GM12864 (cell line): Measurements from ENCODE around the gene OTX2.

Source experiments
- DNase-seq: peaks from one replicate; pipeline ENCODE4 v3.0.0-alpha.2; 2011; ENCODE audit warnings: low read depth
- H3K4me3 ChIP-seq: 2 replicates; pipeline ENCODE4 v1.5.1; 2011; ENCODE audit warnings: mild to moderate bottlenecking, low read depth, low read length, control low read depth
- TF ChIP-seq, protein P1 (sequence below): IDR thresholded peaks from 2 replicates; pipeline ENCODE4 v1.5.1; 2011; ENCODE audit warnings: low read depth, mild to moderate bottlenecking, moderate library complexity, low read length, control low read depth, inconsistent platforms; ENCODE audit errors: missing control alignments

The OTX2 gene

DNA sequence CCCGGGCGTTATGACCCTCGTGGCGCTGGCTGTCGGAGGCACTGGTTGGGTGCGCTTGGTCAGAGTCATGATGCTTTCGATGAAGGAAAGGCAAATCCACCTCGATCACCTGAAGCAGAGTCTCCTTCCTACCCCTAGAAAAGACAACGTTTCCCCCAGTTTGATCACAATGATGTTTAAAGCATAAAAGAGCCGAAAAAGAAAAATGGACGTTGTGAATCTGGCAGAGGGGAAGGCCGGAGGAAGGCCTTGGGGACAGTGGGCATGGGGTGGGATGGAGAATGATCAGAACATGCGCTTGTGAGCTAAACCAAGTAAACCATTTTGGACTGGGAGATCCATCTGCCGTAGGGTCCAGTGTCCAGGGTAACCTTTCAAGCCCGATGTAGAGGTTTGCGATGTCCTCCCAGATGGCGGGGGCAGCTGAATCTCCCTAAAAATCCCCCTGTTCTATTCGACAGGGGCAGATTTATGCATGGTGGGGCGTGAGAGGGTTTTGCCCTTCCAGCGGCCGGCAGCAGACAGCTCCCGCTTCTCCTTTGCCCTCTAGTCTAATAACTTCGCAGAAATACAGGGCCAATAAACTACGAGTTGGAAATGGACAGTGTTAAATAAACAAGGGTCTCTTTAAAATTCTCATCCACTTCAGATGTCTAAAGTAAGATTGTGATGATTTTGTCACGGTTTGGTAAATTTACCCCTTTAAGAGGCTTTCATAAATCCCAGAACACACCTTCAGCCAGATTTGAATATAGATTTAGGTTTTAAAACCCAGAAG is 2.3 kb upstream of the OTX2 start:
- H3K4me3 ChIP-seq, result no peak overlapping the region
- TF ChIP-seq, protein P1, sequence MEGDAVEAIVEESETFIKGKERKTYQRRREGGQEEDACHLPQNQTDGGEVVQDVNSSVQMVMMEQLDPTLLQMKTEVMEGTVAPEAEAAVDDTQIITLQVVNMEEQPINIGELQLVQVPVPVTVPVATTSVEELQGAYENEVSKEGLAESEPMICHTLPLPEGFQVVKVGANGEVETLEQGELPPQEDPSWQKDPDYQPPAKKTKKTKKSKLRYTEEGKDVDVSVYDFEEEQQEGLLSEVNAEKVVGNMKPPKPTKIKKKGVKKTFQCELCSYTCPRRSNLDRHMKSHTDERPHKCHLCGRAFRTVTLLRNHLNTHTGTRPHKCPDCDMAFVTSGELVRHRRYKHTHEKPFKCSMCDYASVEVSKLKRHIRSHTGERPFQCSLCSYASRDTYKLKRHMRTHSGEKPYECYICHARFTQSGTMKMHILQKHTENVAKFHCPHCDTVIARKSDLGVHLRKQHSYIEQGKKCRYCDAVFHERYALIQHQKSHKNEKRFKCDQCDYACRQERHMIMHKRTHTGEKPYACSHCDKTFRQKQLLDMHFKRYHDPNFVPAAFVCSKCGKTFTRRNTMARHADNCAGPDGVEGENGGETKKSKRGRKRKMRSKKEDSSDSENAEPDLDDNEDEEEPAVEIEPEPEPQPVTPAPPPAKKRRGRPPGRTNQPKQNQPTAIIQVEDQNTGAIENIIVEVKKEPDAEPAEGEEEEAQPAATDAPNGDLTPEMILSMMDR, result no peak
- DNase-seq, result no peak

DNA sequence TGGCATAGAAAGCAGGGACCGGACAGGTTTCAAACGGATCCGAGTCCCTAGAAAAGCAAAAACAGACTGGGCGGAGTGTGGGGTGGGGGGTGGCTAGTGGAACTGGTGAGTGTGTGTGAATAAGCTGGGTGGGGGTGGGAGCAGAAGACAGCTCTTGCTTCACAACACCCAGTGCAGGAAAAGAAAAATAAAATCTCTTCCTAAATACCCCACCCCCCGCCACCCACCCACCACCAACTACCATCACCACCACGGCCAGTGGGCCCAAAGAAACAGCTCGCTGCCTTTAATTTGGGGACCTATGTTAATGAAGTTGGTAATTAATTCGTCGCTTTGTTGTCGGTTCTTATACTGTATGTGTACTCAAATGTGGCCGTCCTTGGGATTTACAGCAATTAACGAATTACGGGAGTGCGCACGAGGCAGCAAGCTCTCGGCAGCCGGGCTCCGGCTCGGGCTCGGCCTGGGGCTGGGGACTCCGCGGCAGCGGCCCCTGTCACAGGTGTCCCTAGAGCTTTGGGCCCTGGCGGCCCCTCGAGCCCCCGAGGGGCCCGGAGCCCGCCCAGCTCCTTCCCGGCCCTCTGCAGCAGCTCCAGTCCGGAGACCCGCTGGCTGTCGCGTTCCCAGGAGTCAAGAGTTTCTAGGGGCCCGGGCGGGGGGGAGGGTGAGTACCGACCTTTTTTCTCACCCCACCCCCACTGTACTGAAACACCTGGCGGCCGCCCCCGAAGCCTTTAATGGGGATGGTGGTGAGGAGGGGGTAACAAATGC is 1.5 kb upstream of the OTX2 start:
- H3K4me3 ChIP-seq, result no peak overlapping the region
- no peak for DNase-seq
- TF ChIP-seq, protein P1, result no peak

DNA sequence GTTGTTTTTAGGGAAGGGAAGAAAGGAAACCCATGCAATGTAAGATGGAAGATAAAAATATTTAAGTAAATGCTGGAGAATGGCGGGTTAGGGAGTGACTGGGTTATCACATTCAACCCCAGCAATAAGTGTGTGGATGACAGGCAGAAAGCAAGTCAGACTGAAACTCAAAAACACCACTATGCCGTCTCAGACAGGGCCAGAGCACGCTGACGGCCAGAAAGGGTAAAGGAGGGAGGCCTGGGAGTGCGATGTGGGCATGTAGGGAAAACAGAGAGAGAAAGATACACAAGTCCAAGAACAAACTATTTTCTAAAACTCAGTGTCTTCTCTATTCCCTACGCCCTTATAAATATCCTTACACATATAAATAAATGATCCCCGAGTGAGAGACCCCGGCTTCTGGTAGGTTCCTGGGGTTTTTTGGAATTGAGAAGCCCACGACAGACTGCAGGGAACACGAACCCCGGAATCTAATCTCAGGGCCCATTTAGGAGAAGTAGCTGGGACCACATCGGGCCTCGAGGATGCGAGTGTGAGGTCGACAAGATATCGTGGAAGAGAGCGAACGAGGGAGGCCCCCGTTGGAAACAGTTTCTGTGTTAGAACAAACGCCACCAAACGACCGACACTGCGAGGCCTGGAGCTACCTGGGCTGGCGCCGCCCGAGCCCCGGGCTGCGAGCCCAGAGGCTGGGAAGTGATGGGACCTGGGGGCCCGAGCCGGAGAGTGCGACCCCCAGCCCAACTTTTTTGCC is 735 bp upstream of the OTX2 start:
- DNase-seq, result no peak
- TF ChIP-seq, protein P1, result no peak
- H3K4me3 ChIP-seq, result no peak overlapping the region

DNA sequence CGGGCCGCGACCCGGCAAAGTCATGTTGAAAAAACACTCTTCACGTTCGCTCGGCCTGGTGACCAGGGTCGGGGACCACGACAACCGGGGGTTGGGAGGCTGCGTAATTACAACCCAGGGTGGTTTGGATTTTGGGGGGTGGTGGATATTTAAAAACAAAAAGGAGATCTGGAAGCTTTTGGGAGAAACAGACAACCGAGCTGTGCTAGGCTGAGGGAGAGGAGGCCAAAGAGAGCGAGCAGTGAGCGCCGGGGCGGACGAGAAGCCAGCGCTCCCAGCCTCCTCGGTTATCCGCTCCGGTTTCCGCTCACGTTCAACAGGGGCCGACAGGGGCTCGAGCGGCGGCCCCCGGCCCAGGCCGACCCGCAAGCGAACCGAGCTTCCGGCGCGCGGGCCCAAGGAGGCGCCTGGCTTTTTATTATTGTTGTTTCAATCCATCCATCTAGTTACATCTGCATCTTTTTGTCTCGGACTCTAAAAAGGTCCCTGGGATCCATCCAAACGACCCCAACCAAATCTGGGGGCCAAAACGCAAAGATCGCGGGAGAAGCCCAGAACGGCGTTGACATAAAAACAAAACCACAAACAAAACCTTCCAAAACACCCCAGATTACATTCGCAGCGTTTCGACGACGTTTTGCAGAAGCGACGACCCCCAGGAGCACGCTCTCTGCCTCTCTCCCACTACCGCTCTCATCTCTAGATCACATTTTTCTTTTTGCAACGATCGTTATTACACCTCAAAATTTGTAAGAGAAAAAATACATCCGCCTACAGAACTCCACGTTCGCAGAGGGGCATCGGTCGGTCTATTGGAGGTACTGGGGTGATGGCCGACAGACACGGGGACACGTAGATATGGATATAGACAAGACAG is 771 bp downstream of the OTX2 start:
- DNase-seq, result no peak
- no peak overlapping the region for H3K4me3 ChIP-seq

DNA sequence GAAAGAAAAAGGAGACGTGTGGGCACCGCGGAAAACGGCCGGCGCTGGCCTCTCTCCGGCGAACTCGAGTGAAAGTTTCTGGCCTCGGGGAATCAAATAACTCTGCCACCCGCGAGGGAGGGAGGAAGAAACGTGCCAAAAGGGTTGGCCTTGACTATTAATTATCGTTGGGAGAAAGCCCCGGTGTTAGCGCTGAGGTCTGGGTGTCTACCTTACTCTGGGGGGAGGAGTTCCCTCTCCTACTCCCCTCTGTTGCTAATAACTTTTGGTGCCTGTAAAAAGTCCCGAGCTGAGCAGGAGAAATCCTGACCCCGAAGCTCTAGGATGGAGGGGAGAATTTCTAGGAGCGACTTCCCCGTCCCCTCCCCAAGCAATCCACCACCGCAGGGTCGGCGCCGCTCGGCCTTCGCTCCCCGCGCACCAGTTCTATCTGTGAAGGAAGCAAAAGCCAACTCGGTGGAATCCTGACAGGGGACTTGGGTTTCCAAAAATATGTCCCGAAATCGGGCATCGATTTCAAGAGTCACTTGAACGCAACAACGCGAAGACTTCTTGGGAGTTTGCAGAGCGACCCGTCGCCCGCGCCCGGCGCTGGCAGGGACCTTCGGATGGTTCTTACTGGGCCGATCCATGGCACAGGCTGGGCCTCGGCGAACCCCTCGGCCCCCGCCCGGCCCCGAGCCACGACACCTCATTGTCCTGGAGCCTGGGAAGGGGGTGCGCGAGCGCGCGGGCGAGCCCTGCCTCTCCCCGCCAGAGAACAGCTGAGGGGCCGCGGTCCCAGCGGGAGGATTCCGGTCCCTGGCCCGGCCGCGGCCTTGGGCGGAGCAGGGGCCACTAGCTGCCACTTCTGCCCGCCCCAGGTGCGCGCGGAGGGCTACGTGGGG is 1.7 kb downstream of the OTX2 start:
- TF ChIP-seq, protein P1, result no peak
- no peak for DNase-seq
- no peak overlapping the region for H3K4me3 ChIP-seq

More for the DNA sequence above, 771 bp downstream of the OTX2 start:
- TF ChIP-seq, protein P1, result no peak
